NB4 (cell line): ENCODE measurements around the gene VASN.

ENCODE experiments used
- CTCF ChIP-seq: IDR thresholded peaks from one replicate; pipeline ENCODE4 v1.5.1; 2012; ENCODE audit warnings: low read depth, low read length
- MAX ChIP-seq: IDR thresholded peaks from 2 replicates; pipeline ENCODE4 v1.6.1; 2011; ENCODE audit warnings: low read depth, low read length
- MYC ChIP-seq: IDR thresholded peaks from 2 replicates; pipeline ENCODE4 v1.6.1; 2011; ENCODE audit warnings: low read depth, low read length
- POLR2A ChIP-seq: IDR thresholded peaks from 2 replicates; pipeline ENCODE4 v1.6.1; 2011; ENCODE audit warnings: mild to moderate bottlenecking; ENCODE audit not compliant: insufficient read length; ENCODE audit errors: extremely low read depth

GRCh38 chr16:4345836-4346781 is 25.5 kb upstream of the VASN start:
- TF ChIP-seq CTCF (no peak), POLR2A (no peak), MAX (no peak; the same call in 1 of the 2 replicates), MYC (no peak)
